IMR-90 (cell line): ENCODE data around the gene CYP17A1.

Source experiments
- BHLHE40 ChIP-seq: fragments of 150-350 bp; IDR thresholded peaks from 2 replicates; pipeline ENCODE4 v1.6.1; 2016; ENCODE audit warnings: mild to moderate bottlenecking, low read depth, low read length
- CHD1 ChIP-seq: IDR thresholded peaks from 2 replicates; pipeline ENCODE4 v1.6.1; 2012; ENCODE audit warnings: low read depth, low read length, improper control_type of control experiment
- CTCF ChIP-seq: conservative IDR thresholded peaks from 2 replicates; pipeline ENCODE4 v1.5.1; 2012; ENCODE audit warnings: mild to moderate bottlenecking, low read depth, low read length, improper control_type of control experiment
- ELK1 ChIP-seq: fragments of 150-350 bp; IDR thresholded peaks from 2 replicates; pipeline ENCODE4 v1.6.1; 2016; ENCODE audit warnings: low read depth, mild to moderate bottlenecking, low read length, moderate library complexity, borderline replicate concordance
- MAFK ChIP-seq: IDR thresholded peaks from 2 replicates; pipeline ENCODE4 v1.6.1; 2012; ENCODE audit warnings: low read depth, low read length, improper control_type of control experiment
- MAZ ChIP-seq: IDR thresholded peaks from 2 replicates; pipeline ENCODE4 v1.6.1; 2012; ENCODE audit warnings: low read depth, mild to moderate bottlenecking, low read length, improper control_type of control experiment, moderate library complexity, borderline replicate concordance
- POLR2A ChIP-seq: IDR thresholded peaks from 2 replicates; pipeline ENCODE4 v1.6.1; 2012; ENCODE audit warnings: mild to moderate bottlenecking, low read depth, low read length
- RAD21 ChIP-seq: IDR thresholded peaks from 2 replicates; pipeline ENCODE4 v1.6.1; 2012; ENCODE audit warnings: low read length, improper control_type of control experiment
- RCOR1 ChIP-seq: IDR thresholded peaks from 2 replicates; pipeline ENCODE4 v1.6.1; 2012; ENCODE audit warnings: mild to moderate bottlenecking, low read length, improper control_type of control experiment; ENCODE audit not compliant: insufficient replicate concordance
- USF2 ChIP-seq: fragments of 150-350 bp; IDR thresholded peaks from 2 replicates; pipeline ENCODE4 v1.6.1; 2017; ENCODE audit warnings: mild to moderate bottlenecking, antibody characterized with exemption, low read length, low read depth

- TF ChIP-seq POLR2A (no peak), CTCF (no peak), ELK1 (no peak), RAD21 (no peak), MAZ (no peak), MAFK (no peak), USF2 (no peak), RCOR1 (no peak), BHLHE40 (no peak), CHD1 (no peak)
These were observed 32.3 kb upstream of the CYP17A1 start, which contains the start of gene AS3MT for GRCh38 chr10:102869258-102870198.
